ENCODE data around the gene SHLD1. TPM values are rescaled to one million over a fixed set of nuclear protein-coding genes. Genes with fewer than 3 reads are reported as not detected.
A peak's percentile ranks its signal among the peaks of the same experiment; 100 is the strongest.

SHLD1 gene
- total RNA-seq, 1 donor from 2014 or later, result 3.5 TPM

GRCh38 chr20:5848711-5849505, 98.7 kb downstream of the SHLD1 start:
- no peak for DNase-seq

- DNase-seq, result no peak
Observed at GRCh38 chr20:5855939-5856338, 105.7 kb downstream of the SHLD1 start.

GRCh38 chr20:5859608-5860007, 109.4 kb downstream of the SHLD1 start:
- DNase-seq, result peak; percentile 45

- no peak for DNase-seq
Observed at GRCh38 chr20:5862703-5863039, 112.5 kb downstream of the SHLD1 start.

- DNase-seq, result no peak
Observed at GRCh38 chr20:5863040-5863833, 113.0 kb downstream of the SHLD1 start.

- no peak for DNase-seq
Observed at GRCh38 chr20:5864428-5864827, 114.2 kb downstream of the SHLD1 start.

GRCh38 chr20:5864873-5865587, 114.8 kb downstream of the SHLD1 start:
- no peak for DNase-seq

GRCh38 chr20:5865604-5866003, 115.4 kb downstream of the SHLD1 start:
- DNase-seq, result no peak

- no peak for DNase-seq
Observed at GRCh38 chr20:5870568-5870981, 120.4 kb downstream of the SHLD1 start.

- no peak for DNase-seq
Observed at GRCh38 chr20:5871459-5872410, 121.5 kb downstream of the SHLD1 start.

GRCh38 chr20:5877128-5877527, 126.9 kb downstream of the SHLD1 start:
- DNase-seq, result no peak

- DNase-seq, result no peak
Observed at GRCh38 chr20:5880326-5880725, 130.1 kb downstream of the SHLD1 start.

GRCh38 chr20:5881703-5882102, 131.5 kb downstream of the SHLD1 start:
- no peak for DNase-seq

GRCh38 chr20:5882166-5882565, 132.0 kb downstream of the SHLD1 start:
- DNase-seq, result no peak

- DNase-seq, result no peak
Observed at GRCh38 chr20:5884465-5885335, 134.5 kb downstream of the SHLD1 start.

- DNase-seq, result no peak
Observed at GRCh38 chr20:5885866-5886265, 135.7 kb downstream of the SHLD1 start.

GRCh38 chr20:5886788-5887187, 136.6 kb downstream of the SHLD1 start:
- peak; percentile 24 for DNase-seq

- no peak for DNase-seq
Observed at GRCh38 chr20:5887386-5887785, 137.2 kb downstream of the SHLD1 start.

GRCh38 chr20:5888041-5888440, 137.8 kb downstream of the SHLD1 start:
- DNase-seq, result no peak

- no peak for DNase-seq
Observed at GRCh38 chr20:5890773-5891441, 140.7 kb downstream of the SHLD1 start.
